Thymus (tissue), 11 donors: ENCODE data around the gene NFIB. TPM values are rescaled to one million over a fixed set of nuclear protein-coding genes. Genes with fewer than 3 reads are reported as not detected.

Source experiments
- DNase-seq, 9 donors: peaks; one replicate each; pipeline ENCODE4 v3.0.0-alpha.2; 2013; ENCODE audit warnings: low spot score in 9 of 9, low read depth in 6 of 9, missing footprints in 1 of 9
- H3K27ac ChIP-seq, 2 donors: one replicate each; pipeline ENCODE4 v1.5.1; 2013; ENCODE audit warnings: control low read depth in 1 of 2, low read depth in 1 of 2, low read length in 1 of 2, mild to moderate bottlenecking in 1 of 2, moderate library complexity in 1 of 2
- H3K27me3 ChIP-seq, 2 donors: one replicate each; pipeline ENCODE4 v1.5.1; 2013; ENCODE audit warnings: low read length in 1 of 2; ENCODE audit not compliant: control insufficient read depth in 2 of 2, insufficient read depth in 1 of 2
- H3K36me3 ChIP-seq, 2 donors: one replicate each; pipeline ENCODE4 v1.5.1; 2013; ENCODE audit warnings: low read length in 1 of 2, mild to moderate bottlenecking in 1 of 2, moderate library complexity in 1 of 2; ENCODE audit not compliant: control insufficient read depth in 2 of 2, insufficient read depth in 2 of 2
- H3K4me1 ChIP-seq, 2 donors: one replicate each; pipeline ENCODE4 v1.5.1; 2013; ENCODE audit warnings: low read length in 2 of 2; ENCODE audit not compliant: control insufficient read depth in 2 of 2, insufficient read depth in 2 of 2
- H3K4me3 ChIP-seq, 2 donors: one replicate each; pipeline ENCODE4 v1.5.1; 2013; ENCODE audit warnings: low read length in 2 of 2, control low read depth in 1 of 2, mild to moderate bottlenecking in 1 of 2
- H3K9me3 ChIP-seq, 2 donors: one replicate each; pipeline ENCODE4 v1.5.1; 2013; ENCODE audit warnings: low read length in 1 of 2, mild to moderate bottlenecking in 1 of 2; ENCODE audit not compliant: control insufficient read depth in 2 of 2, insufficient read depth in 1 of 2
- WGBS: extraction: QIAGEN DNeasy Blood & Tissue Kit; methylation state at CpG from one replicate; pipeline ENCODE4 v1.1.7; 2013; 5-methylcytosine and 5-hydroxymethylcytosine counted together
- polyA plus RNA-seq: library from polyadenylated mRNA; stranded (reverse); fragments of 200-250 nt; gene quantifications from one replicate; pipeline ENCODE4 v1.2.3, GENCODE V29; 2013
- total RNA-seq: library from RNA; stranded (reverse); fragments of 120-200 nt; gene quantifications from one replicate; pipeline ENCODE4 v1.2.4, GENCODE V29; 2013
- donor health status: healthy.

Gene NFIB
- total and polyA plus RNA-seq, 2 donors = 10.3 to 12.4 TPM

DNA sequence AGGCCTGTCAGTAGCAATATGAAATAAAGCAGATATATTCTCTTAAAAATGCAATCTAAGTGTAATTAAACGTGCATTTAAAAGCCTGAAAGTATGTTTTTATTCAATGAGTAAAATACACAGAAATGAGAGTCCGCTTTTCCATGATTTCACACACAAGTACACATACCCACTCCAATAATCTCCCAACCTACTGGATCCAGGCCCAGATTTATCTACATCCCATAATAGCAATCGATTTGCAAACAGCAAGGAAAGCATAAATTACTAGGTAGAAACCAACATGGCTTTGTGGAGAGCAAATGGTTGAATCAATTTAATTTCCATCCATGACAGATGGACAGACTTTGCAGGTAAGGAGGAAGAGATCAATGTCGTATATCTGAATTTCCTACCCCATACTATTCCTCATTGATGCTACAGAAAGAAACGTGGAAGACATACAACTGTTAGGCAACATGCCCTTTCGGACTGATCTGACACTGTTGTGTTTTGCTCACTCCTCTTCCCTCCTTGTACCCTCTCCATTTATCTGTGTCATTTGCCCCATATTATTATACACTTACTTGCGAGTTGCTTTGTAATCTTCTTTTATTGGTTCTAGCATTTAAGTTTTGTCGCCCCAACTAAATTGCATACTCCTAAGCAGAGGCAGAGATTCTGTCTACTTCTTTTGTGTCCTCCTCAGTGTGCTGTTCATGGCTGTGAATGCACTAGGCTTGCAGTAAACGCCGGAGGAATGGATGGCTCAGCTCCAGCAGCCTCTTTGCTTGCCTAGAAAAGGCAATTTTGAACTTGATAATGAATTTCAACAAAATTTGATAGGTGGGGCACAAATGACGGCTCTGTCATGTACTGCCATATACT, 133.6 kb downstream of the NFIB start:
- H3K27me3 ChIP-seq = no peaks in the 10 kb centered on the region
- no peaks in the 10 kb centered on the region for H3K36me3 ChIP-seq
- WGBS = 94% methylated on average over 11 of the region's 11 CpGs
- no peaks in the 10 kb centered on the region for H3K4me1 ChIP-seq
- no peaks in the 10 kb centered on the region for H3K9me3 ChIP-seq
- no peak overlapping the region for H3K4me3 ChIP-seq
- H3K27ac ChIP-seq = no peak overlapping the region
- no peak for DNase-seq

DNA sequence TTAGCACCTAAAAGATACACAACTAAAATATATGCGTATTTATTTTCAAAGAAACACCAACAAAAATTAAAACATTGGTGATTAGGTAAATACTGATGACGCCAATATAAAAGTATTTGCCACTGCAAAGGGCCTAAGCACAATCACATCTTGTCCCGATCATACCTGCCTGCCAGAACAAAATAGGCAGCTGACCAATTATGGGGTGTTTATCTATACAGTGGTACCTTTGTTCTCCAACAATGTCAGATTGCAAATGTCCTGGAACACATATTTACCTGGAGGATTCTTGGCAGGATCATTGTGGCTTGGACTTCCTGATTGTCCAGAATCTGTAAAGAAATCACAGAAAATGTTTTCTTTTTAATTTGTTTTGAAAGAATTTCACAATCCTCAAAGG, 134.5 kb downstream of the NFIB start:
- 93% methylated on average over 3 of the region's 3 CpGs for WGBS
- Histone ChIP-seq H3K27ac (no peak overlapping the region), H3K9me3 (no peaks in the 10 kb centered on the region), H3K4me1 (no peaks in the 10 kb centered on the region), H3K36me3 (no peaks in the 10 kb centered on the region), H3K4me3 (no peak overlapping the region), H3K27me3 (no peaks in the 10 kb centered on the region)
- DNase-seq = no peak

DNA sequence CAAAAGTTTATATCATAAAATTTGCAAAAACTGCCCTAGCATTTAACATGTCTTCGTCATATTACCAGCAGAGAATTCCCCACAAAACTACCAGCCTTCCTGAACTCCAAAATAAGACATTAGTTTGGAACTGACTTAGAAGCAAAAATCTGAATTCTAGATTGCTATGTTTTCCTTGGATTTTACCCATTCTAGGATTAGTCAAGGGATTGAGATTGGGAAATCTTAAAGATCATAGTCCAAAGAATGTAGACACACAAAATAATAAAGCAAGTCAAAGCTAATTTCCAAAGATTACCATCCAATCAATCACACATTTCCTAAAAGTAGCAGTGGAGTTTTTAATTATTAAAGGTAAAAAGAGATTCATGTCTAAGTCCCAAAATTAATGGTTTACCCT, 138.2 kb downstream of the NFIB start:
- no peaks in the 10 kb centered on the region for H3K27me3 ChIP-seq
- no peak for DNase-seq
- 95% methylated on average over 1 of the region's 1 CpG for WGBS

DNA sequence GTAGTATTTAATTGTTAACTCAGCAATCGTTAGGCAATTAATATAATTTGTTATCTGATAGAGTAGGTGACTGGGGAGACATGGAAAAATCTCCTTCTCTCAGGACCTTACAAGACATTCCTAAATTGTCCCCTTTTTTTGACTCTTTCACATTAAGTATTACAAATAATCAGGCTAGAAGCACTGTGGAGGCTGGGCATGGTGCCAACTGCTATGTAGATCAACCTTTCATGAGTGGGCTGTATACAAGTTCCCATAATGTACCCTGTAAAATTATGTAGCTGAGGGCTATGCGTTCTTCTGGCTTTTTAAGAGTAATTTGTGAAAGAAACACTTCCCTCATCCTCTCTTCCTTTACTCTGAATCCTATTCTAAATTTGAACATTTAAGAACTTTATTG, 140.2 kb downstream of the NFIB start:
- Histone ChIP-seq H3K4me3 (no peak overlapping the region), H3K27me3 (no peaks in the 10 kb centered on the region), H3K9me3 (no peaks in the 10 kb centered on the region), H3K36me3 (no peaks in the 10 kb centered on the region), H3K27ac (no peak overlapping the region), H3K4me1 (no peaks in the 10 kb centered on the region)
- WGBS = 96% methylated on average over 2 of the region's 2 CpGs
- no peak for DNase-seq

More for the DNA sequence above, 138.2 kb downstream of the NFIB start:
- Histone ChIP-seq H3K36me3 (no peaks in the 10 kb centered on the region), H3K4me1 (no peaks in the 10 kb centered on the region), H3K27ac (no peak overlapping the region), H3K9me3 (no peaks in the 10 kb centered on the region), H3K4me3 (no peak overlapping the region)

DNA sequence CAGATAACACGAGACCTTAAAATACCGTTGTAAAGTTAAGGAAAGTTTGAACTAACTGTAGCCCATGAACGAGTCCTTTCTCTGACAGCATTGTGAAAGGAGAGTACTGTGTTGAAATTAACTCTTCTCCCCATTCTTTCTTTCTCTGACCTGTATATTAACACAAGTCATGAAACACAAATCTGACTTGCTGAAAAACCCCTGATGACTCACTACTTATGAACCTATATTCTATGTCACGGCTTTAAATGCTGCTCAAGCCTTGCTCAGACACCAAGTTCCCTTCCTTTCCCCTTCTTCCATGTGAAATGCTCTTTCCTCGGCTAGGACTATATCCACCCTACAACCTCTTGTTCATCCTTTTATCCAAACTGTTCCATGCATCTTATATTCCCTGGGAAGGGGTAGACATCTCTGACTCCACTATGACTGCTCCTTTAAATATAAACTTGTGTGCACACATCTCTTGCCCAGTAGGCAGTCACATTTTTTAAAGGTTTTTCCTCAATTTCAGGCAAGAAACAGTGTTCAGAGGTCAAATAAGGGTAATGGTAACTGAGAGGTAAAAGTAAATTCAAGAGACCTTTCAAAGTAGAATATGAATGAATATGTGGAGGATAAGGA, 142.9 kb downstream of the NFIB start:
- 92% methylated on average over 5 of the region's 5 CpGs for WGBS
- no peak for DNase-seq
- Histone ChIP-seq H3K27ac (no peak overlapping the region), H3K27me3 (no peaks in the 10 kb centered on the region), H3K36me3 (no peaks in the 10 kb centered on the region), H3K4me3 (no peak overlapping the region), H3K9me3 (no peaks in the 10 kb centered on the region), H3K4me1 (no peaks in the 10 kb centered on the region)

DNA sequence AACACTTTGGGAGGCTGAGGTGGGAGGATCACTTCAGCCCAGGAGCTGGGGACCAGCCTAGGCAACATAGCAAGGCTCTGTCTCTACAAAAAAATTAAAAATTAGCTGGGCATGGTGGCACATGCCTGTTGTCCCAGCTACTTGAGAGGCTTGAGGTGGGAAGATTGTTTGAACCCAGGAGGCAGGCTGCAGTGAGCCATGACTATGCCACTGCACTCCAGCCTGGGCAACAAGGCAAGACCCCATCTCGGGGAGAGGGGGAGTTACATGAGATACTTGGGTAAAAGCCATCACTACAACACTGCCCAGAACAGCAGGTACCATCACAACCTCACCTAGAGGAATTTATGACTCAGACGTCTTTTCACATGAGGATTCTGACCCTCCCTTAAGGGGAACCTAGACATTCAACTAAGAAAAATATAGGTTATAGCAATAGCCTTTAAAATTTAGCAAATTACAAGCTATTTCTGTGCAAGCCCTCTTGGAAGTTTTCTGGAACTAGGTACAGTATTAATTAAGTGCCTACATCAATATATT, 143.5 kb downstream of the NFIB start:
- Histone ChIP-seq H3K27ac (no peak overlapping the region), H3K27me3 (no peaks in the 10 kb centered on the region), H3K9me3 (no peaks in the 10 kb centered on the region), H3K4me3 (no peak overlapping the region), H3K36me3 (no peaks in the 10 kb centered on the region), H3K4me1 (no peaks in the 10 kb centered on the region)
- no peak for DNase-seq
- 91% methylated on average over 2 of the region's 2 CpGs for WGBS

DNA sequence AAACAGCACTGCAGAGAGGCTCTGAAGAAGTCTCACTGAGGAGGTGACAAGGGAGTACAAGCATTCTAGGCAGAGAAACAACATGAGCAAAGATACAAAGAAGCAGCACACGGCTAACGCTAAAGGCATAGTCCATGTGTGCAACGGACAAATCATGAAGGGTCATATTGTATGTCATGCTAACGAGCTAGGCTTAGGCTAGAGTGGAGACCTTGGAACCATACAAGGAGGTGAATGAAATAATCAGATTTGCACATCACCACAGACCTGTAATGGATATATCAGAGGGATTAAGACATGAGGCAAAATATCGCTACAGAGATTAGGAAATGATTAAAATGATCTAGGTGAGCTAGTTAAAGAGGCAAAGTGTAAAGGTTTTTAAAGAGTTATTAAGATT, 145.6 kb downstream of the NFIB start:
- Histone ChIP-seq H3K9me3 (no peaks in the 10 kb centered on the region), H3K27me3 (no peaks in the 10 kb centered on the region)
- WGBS = 97% methylated on average over 5 of the region's 5 CpGs

DNA sequence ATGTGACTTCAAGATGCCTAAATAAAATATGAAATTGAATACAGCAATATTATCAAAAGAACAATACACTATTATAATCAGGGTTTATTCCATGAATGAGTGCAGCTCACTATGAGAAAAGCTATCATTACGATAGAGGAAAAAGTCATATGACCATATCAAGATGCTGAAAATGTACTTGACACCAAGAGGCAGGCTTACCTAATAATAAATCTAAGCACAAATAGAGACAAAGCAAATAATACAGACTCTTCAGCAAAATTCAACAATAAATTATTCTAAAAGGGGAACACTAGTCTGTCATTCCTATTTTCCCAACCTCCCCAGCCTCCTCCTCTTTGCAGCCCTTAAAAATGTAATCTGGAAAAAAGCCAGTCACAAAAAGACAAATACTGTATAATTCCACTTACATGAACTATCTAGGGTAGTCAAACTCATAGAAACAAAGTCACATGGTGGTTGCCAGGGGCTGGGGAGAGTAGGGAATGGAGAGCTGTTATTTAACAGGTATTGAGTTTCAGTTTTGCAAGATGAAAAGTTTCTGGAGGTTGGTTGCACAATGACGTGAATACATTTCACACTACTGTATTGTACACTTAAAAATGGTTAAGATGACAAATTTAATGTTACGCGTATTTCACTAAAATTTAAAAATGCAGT, 148.4 kb downstream of the NFIB start:
- Histone ChIP-seq H3K27me3 (no peaks in the 10 kb centered on the region), H3K4me3 (no peak overlapping the region), H3K27ac (no peak overlapping the region), H3K36me3 (no peaks in the 10 kb centered on the region), H3K9me3 (no peaks in the 10 kb centered on the region), H3K4me1 (no peaks in the 10 kb centered on the region)
- DNase-seq = no peak
- WGBS = 95% methylated on average over 4 of the region's 4 CpGs

More for the DNA sequence above, 145.6 kb downstream of the NFIB start:
- Histone ChIP-seq H3K36me3 (no peaks in the 10 kb centered on the region), H3K27ac (no peak overlapping the region), H3K4me3 (no peak overlapping the region), H3K4me1 (no peaks in the 10 kb centered on the region)
- no peak for DNase-seq

DNA sequence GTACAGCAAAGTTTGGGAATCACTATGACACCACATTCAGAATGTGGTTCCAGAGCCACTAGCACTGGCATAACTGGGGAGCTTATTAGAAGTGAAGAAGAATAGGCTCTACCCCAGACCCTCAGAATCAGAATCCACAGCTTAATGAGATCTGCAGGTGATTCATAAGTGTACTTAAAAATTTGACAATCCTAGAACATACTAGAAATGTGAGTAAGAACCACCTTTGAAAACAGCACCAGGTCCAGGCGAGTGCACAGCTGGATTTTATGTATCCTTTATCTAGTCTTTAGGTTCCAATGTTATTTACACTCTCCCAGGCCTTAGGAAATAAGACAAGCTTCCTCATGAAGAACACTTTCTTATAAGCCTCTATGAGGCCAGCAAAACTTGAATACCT, 149.0 kb downstream of the NFIB start:
- Histone ChIP-seq H3K4me1 (no peaks in the 10 kb centered on the region), H3K27ac (no peak overlapping the region), H3K4me3 (no peak overlapping the region), H3K9me3 (no peaks in the 10 kb centered on the region), H3K36me3 (no peaks in the 10 kb centered on the region), H3K27me3 (no peaks in the 10 kb centered on the region)
- no peak for DNase-seq
- WGBS = 91% methylated on average over 1 of the region's 1 CpG
